ENCODE data around the gene MTERF4. TPM values are rescaled to one million over a fixed set of nuclear protein-coding genes. Genes with fewer than 3 reads are reported as not detected.

MTERF4 gene
- total RNA-seq, 1 donor, result 30.0 TPM

DNA sequence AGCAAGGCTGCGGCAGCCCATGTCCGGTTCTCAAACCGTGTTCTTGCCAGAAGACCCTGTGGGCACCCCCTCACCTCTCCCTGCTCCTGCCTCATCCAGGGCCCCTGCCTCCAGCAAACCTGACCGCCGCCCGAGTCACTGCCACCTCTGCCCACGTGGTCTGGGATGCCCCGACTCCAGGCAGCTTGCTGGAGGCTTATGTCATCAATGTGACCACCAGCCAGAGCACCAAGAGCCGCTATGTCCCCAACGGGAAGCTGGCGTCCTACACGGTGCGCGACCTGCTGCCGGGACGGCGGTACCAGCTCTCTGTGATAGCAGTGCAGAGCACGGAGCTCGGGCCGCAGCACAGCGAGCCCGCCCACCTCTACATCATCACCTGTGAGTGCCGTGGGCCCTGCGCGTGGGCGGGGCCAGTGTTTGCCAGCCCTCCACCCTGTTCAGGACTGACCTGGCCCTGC is 32.2 kb downstream of the MTERF4 start:
- DNase-seq (ENCODE audit: insufficient read length, low spot score, missing footprints), result peak; percentile 77
- H4K20me1 ChIP-seq (ENCODE audit: insufficient read depth, low read length), result peaks cover 16% of the 10 kb centered on the region
- H3K27me3 ChIP-seq (ENCODE audit: insufficient read depth, low read length), result no peaks in the 10 kb centered on the region
- H3K4me1 ChIP-seq (ENCODE audit: insufficient read depth, low read length), result no peaks in the 10 kb centered on the region
- H3K36me3 ChIP-seq (ENCODE audit: insufficient read depth, low read length), result peaks cover 21% of the 10 kb centered on the region
- no peak overlapping the region for H3K27ac ChIP-seq (ENCODE audit: low read depth, low read length)
- no peak overlapping the region for H3K4me2 ChIP-seq (ENCODE audit: insufficient read depth, low read length)
- H3K9me3 ChIP-seq (ENCODE audit: low read depth, low read length), result no peaks in the 10 kb centered on the region
- TF ChIP-seq, protein P1, sequence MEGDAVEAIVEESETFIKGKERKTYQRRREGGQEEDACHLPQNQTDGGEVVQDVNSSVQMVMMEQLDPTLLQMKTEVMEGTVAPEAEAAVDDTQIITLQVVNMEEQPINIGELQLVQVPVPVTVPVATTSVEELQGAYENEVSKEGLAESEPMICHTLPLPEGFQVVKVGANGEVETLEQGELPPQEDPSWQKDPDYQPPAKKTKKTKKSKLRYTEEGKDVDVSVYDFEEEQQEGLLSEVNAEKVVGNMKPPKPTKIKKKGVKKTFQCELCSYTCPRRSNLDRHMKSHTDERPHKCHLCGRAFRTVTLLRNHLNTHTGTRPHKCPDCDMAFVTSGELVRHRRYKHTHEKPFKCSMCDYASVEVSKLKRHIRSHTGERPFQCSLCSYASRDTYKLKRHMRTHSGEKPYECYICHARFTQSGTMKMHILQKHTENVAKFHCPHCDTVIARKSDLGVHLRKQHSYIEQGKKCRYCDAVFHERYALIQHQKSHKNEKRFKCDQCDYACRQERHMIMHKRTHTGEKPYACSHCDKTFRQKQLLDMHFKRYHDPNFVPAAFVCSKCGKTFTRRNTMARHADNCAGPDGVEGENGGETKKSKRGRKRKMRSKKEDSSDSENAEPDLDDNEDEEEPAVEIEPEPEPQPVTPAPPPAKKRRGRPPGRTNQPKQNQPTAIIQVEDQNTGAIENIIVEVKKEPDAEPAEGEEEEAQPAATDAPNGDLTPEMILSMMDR (IDR thresholded peaks at IDR 0.05; ENCODE audit: extremely low read depth, low read depth, low read length), result no peak
- H2AFZ ChIP-seq (ENCODE audit: low read length), result no peak overlapping the region
- no peaks in the 10 kb centered on the region for H3K79me2 ChIP-seq (ENCODE audit: insufficient read depth, low read length)
- no peak overlapping the region for H3K4me3 ChIP-seq (ENCODE audit: insufficient read depth, low read length)

DNA sequence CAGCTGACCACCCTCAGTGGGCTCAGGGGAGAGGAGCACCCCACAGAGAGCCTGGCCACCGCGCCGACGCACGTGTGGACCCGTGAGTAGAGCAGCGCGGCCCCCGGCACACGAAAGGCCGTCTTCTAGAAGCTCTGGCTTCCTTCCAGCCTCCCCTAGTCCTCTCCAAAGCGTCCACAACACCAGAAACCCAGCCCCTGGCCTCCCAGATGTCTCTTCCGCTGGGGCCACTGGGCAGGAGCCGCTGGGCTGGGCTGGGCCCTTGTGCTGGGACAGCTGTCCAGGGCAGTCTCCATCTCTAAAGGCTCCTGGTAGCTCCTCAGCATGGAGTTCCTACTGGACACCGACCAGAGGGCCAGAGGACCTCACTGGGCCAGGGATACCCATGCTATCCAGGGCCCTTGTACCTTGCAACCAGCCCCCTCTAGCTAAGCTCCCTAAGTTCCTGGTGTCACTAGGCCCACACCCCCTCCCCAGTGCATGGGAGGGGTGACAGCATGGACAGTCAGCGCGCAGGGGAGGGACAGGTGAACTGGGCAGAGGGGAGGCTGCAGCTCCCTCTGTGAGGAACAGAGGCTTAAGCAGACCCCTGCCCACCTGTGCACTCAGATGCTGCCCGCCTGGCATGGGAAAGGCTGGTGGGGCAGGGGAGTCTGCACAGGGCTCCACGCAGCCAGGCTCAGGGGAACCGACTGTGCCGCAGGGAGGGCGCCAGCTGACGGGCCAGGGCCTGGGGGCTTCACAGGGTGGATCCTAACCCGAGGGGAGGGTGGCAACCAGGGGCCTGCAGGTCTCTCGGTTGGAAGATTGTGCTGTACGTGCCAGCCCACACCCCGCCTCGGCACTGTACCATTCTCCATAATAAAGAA is 32.9 kb downstream of the MTERF4 start:
- no peak overlapping the region for H2AFZ ChIP-seq (ENCODE audit: low read length)
- H4K20me1 ChIP-seq (ENCODE audit: insufficient read depth, low read length), result peaks cover 16% of the 10 kb centered on the region
- DNase-seq (ENCODE audit: insufficient read length, low spot score, missing footprints), result peak; percentile 88
- no peak overlapping the region for H3K4me2 ChIP-seq (ENCODE audit: insufficient read depth, low read length)
- H3K9me3 ChIP-seq (ENCODE audit: low read depth, low read length), result no peaks in the 10 kb centered on the region
- H3K27ac ChIP-seq (ENCODE audit: low read depth, low read length), result no peak overlapping the region
- no peak overlapping the region for H3K4me3 ChIP-seq (ENCODE audit: insufficient read depth, low read length)
- peaks cover 14% of the 10 kb centered on the region for H3K36me3 ChIP-seq (ENCODE audit: insufficient read depth, low read length)
- no peaks in the 10 kb centered on the region for H3K27me3 ChIP-seq (ENCODE audit: insufficient read depth, low read length)
- TF ChIP-seq, protein P1 (IDR thresholded peaks at IDR 0.05; ENCODE audit: extremely low read depth, low read depth, low read length), result no peak
- no peaks in the 10 kb centered on the region for H3K4me1 ChIP-seq (ENCODE audit: insufficient read depth, low read length)
- H3K79me2 ChIP-seq (ENCODE audit: insufficient read depth, low read length), result no peaks in the 10 kb centered on the region

DNA sequence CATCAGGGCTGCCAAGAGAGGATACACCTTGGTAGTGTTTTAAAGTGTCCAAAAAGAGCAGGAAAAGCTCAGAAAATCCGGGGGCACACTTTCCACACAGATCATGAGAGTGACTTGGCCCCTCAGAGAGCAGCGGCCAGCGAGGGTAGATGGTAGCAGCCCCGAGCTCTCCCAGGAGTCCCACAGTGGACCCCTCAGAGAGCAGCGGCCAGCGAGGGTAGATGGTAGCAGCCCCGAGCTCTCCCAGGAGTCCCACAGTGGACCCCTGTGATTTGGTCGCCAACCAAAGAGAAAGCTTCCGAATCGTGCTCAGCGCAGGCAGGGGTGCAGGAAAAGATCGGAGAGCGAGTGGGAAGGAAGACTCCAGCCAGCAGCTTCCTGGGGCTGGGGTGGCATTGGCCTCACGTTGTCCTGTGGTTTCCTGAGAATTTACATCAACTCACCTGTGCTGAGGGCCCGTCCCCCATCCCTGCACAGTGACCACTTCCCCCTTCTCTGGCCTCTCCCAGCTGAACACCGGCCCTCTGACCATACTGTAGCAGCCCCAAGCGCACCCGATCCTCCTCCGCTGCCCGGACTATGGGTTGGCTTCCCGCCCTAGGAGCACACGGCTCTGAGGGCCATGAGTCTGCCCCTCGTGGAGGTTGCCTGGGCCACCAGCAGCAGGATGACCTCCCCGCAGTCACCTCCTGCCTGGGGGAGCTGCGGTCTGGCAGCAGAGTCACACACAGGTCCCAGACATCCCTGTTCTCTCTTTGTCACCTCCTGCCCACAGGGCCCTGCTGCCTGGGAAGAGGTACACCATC is 33.7 kb downstream of the MTERF4 start:
- no peak overlapping the region for H3K4me2 ChIP-seq (ENCODE audit: insufficient read depth, low read length)
- peak; percentile 80 for DNase-seq (ENCODE audit: insufficient read length, low spot score, missing footprints)
- H3K4me3 ChIP-seq (ENCODE audit: insufficient read depth, low read length), result no peak overlapping the region
- TF ChIP-seq, protein P1 (IDR thresholded peaks at IDR 0.05; ENCODE audit: extremely low read depth, low read depth, low read length), result no peak
- H3K27ac ChIP-seq (ENCODE audit: low read depth, low read length), result no peak overlapping the region
- no peaks in the 10 kb centered on the region for H3K79me2 ChIP-seq (ENCODE audit: insufficient read depth, low read length)
- H4K20me1 ChIP-seq (ENCODE audit: insufficient read depth, low read length), result peaks cover 16% of the 10 kb centered on the region
- H3K36me3 ChIP-seq (ENCODE audit: insufficient read depth, low read length), result peaks cover 12% of the 10 kb centered on the region
- H3K4me1 ChIP-seq (ENCODE audit: insufficient read depth, low read length), result no peaks in the 10 kb centered on the region
- no peaks in the 10 kb centered on the region for H3K27me3 ChIP-seq (ENCODE audit: insufficient read depth, low read length)
- H3K9me3 ChIP-seq (ENCODE audit: low read depth, low read length), result no peaks in the 10 kb centered on the region
- H2AFZ ChIP-seq (ENCODE audit: low read length), result no peak overlapping the region
